GM21367 (cell line): Measurements from ENCODE around the gene AMIGO2.

ENCODE experiments used
- ATAC-seq: cut with Tn5 transposase; IDR thresholded peaks from one replicate; pipeline ENCODE4 v1.9.1; 2021; ENCODE audit not compliant: unreplicated experiment

The AMIGO2 gene

GRCh38 chr12:47038270-47038748 lies 41.5 kb downstream of the AMIGO2 start:
- no peak for ATAC-seq

- ATAC-seq: no peak
These were observed 44.3 kb downstream of the AMIGO2 start for GRCh38 chr12:47035484-47035883.

DNA sequence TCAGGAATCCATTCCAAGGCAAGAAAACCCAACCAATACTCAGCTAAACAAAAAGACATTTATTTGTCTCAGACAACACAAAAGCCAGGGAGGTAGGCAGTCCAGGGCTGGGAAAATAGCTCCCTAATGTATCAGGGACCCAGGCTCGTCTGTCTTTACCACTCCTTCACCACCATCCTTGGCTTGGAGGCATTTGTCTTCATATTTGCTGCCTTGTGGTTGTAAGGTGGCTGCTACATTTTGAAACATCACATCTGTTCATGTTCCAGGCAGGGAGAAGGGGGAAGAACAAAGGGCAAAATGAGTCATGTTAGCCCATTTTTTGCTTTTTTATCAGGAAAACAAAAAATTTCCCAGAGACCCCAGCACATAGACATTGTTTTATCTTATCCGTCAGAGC lies 45.1 kb downstream of the AMIGO2 start:
- no peak for ATAC-seq

- no peak for ATAC-seq
These were observed 45.8 kb downstream of the AMIGO2 start for GRCh38 chr12:47033789-47034555.

- ATAC-seq: no peak
These were observed 46.7 kb downstream of the AMIGO2 start for GRCh38 chr12:47033081-47033480.

DNA sequence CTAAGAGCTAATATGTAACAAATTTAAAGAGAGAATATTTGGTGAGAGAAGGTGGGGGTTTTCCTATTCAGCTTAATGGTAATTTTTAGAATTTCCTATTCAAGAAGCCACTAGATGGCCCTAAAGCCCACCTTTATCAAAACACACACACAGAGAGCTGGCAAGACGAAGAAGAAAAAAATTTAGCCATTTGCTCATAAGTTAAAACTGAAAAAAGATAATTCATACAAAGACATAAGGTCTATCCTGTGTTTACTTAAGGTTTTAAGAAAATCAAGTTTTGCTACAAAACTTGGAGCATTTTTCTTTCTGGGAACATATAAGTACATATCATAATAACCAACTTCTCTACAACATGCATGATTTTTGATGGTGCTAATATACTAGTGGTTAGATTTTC lies 47.1 kb downstream of the AMIGO2 start:
- ATAC-seq: no peak

DNA sequence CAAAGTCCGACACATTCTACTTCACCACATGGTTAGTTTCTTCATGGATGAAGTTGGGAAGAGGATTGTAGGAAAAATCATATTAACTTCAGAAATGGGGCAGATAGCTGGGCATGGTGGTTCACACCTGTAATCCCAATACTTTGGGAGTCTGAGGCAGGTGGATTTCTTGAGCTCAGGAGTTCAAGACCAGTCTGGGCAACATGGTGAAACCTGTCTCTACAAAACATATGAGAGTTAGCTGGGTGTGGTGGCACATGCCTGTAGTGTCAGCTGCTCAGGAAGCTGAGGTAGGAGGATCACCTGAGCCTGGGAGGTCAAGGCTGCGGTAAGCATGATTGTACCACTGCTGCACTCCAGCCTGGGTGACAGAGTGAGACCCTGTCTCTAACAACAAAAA lies 49.9 kb downstream of the AMIGO2 start:
- ATAC-seq: no peak

- ATAC-seq: no peak
These were observed 50.6 kb downstream of the AMIGO2 start for GRCh38 chr12:47028981-47029708.

DNA sequence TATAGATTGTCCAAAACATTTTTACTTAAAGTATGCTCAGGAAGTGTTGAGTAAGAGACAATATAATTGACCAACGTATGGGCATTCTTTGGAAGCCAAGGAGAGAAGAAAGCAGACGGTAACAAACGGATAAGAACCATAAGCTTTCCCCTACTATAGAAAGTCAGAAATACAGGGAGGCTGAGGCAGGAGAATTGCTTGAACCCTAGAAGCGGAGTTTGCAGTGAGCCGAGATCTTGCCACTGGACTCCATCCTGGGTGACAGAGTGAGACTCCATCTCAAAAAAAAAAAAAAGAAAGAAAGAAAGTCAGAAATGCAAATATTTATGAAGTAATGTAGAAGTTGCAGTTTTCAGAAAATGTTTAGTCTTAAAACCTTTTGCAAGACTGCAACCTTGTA lies 51.6 kb downstream of the AMIGO2 start:
- ATAC-seq: no peak
